Islet precursor cell (in vitro differentiated cells): ENCODE measurements around the gene HMCES.
"Not testable (repeated sequence)": the region's sequence is repeated elsewhere in the genome, so short reads cannot be mapped to it uniquely, and the experiment has no call there.

Source experiments
- DNase-seq: peaks from one replicate; pipeline ENCODE4 v3.0.0-alpha.2; 2018

HMCES gene

GRCh38 chr3:129259612-129260477 lies 18.8 kb upstream of the HMCES start:
- no peak for DNase-seq

GRCh38 chr3:129260606-129261005 lies 18.1 kb upstream of the HMCES start:
- no peak for DNase-seq

- DNase-seq: no peak
Measured at GRCh38 chr3:129261894-129262293, 16.8 kb upstream of the HMCES start.

GRCh38 chr3:129263161-129263910 lies 15.3 kb upstream of the HMCES start:
- no peak for DNase-seq

GRCh38 chr3:129264994-129265393 lies 13.7 kb upstream of the HMCES start:
- DNase-seq: not testable (repeated sequence)

- DNase-seq: no peak
Measured at GRCh38 chr3:129266651-129267050, 12.0 kb upstream of the HMCES start.

- no peak for DNase-seq
Measured at GRCh38 chr3:129268396-129268795, 10.3 kb upstream of the HMCES start.

- no peak for DNase-seq
Measured at GRCh38 chr3:129271674-129272073, 7.0 kb upstream of the HMCES start.

- no peak for DNase-seq
Measured at GRCh38 chr3:129276385-129276784, 2.3 kb upstream of the HMCES start.

- DNase-seq: peak; percentile 62
Measured at GRCh38 chr3:129277829-129278271, 820 bp upstream of the HMCES start.

- peak; percentile 86 for DNase-seq
Measured at GRCh38 chr3:129278966-129279906, 566 bp downstream of the HMCES start.

GRCh38 chr3:129280183-129280582 lies 1.5 kb downstream of the HMCES start:
- no peak for DNase-seq

GRCh38 chr3:129281726-129282125 lies 3.1 kb downstream of the HMCES start:
- no peak for DNase-seq

- DNase-seq: no peak
Measured at GRCh38 chr3:129282727-129283327, 4.2 kb downstream of the HMCES start.

GRCh38 chr3:129286081-129286480 lies 7.4 kb downstream of the HMCES start:
- no peak for DNase-seq

- DNase-seq: no peak
Measured at GRCh38 chr3:129288446-129288845, 9.8 kb downstream of the HMCES start.

GRCh38 chr3:129289201-129289921 lies 10.7 kb downstream of the HMCES start:
- no peak for DNase-seq

GRCh38 chr3:129291236-129291886 lies 12.7 kb downstream of the HMCES start:
- DNase-seq: no peak

- no peak for DNase-seq
Measured at GRCh38 chr3:129295286-129295685, 16.6 kb downstream of the HMCES start.

GRCh38 chr3:129304146-129304961 lies 25.7 kb downstream of the HMCES start:
- no peak for DNase-seq

GRCh38 chr3:129304962-129305222 lies 26.2 kb downstream of the HMCES start:
- no peak for DNase-seq
